ENCODE measurements around the gene TICRR.
"Not testable (repeated sequence)": the region's sequence is repeated elsewhere in the genome, so short reads cannot be mapped to it uniquely, and the experiment has no call there.

The TICRR gene, protein sequence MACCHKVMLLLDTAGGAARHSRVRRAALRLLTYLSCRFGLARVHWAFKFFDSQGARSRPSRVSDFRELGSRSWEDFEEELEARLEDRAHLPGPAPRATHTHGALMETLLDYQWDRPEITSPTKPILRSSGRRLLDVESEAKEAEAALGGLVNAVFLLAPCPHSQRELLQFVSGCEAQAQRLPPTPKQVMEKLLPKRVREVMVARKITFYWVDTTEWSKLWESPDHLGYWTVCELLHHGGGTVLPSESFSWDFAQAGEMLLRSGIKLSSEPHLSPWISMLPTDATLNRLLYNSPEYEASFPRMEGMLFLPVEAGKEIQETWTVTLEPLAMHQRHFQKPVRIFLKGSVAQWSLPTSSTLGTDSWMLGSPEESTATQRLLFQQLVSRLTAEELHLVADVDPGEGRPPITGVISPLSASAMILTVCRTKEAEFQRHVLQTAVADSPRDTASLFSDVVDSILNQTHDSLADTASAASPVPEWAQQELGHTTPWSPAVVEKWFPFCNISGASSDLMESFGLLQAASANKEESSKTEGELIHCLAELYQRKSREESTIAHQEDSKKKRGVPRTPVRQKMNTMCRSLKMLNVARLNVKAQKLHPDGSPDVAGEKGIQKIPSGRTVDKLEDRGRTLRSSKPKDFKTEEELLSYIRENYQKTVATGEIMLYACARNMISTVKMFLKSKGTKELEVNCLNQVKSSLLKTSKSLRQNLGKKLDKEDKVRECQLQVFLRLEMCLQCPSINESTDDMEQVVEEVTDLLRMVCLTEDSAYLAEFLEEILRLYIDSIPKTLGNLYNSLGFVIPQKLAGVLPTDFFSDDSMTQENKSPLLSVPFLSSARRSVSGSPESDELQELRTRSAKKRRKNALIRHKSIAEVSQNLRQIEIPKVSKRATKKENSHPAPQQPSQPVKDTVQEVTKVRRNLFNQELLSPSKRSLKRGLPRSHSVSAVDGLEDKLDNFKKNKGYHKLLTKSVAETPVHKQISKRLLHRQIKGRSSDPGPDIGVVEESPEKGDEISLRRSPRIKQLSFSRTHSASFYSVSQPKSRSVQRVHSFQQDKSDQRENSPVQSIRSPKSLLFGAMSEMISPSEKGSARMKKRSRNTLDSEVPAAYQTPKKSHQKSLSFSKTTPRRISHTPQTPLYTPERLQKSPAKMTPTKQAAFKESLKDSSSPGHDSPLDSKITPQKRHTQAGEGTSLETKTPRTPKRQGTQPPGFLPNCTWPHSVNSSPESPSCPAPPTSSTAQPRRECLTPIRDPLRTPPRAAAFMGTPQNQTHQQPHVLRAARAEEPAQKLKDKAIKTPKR (N-terminal part only)

DNA sequence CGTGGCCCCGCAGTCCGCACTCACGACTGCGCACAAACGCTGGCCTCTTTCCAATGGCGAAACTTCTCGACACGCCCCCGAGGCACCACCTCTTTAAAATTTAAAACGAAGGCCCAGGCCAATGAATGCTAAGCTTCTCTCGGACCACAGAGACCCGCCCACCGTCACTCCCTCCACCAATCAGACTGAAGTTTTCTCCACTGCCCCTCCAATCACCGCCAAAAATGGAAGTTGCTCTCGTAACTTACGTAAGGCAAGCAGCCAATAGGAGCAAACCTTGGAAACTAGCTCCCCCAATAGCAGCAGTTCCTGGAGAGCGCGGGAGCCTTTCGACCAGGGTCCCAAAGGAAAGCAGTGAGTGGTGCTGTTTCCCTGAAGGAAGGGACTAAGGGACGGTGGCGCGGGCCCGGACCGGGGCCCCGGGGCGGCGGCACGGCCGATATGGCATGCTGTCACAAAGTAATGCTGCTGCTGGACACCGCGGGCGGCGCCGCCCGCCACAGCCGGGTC is at the start of gene TICRR:
Gene TICRR, plus strand, starts transcription at position 324 of the 510 bp plus-strand sequence. Its CDS starts 118 bp downstream, at position 442.
- peak; percentile 89 for DNase-seq

DNA sequence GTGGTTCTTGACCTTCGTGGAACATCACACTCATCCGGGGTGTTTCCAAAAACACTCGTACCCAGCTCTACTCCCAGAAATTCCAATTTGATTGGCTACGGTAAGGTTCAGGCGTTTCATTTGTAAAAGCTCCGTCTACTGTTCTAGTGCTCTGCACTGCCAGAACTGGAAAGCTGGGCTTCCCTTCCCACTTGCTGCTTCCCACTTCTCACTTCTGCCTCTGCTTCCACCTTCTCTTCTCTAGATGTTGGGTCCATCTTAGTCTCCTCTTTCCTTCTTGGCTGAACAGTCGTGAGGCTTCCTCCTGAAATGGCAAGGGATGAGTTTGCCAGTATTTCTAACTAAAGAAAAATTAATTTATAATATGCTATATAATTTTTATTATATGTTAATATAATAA is 49.1 kb upstream of the TICRR start:
- no peak for DNase-seq

DNA sequence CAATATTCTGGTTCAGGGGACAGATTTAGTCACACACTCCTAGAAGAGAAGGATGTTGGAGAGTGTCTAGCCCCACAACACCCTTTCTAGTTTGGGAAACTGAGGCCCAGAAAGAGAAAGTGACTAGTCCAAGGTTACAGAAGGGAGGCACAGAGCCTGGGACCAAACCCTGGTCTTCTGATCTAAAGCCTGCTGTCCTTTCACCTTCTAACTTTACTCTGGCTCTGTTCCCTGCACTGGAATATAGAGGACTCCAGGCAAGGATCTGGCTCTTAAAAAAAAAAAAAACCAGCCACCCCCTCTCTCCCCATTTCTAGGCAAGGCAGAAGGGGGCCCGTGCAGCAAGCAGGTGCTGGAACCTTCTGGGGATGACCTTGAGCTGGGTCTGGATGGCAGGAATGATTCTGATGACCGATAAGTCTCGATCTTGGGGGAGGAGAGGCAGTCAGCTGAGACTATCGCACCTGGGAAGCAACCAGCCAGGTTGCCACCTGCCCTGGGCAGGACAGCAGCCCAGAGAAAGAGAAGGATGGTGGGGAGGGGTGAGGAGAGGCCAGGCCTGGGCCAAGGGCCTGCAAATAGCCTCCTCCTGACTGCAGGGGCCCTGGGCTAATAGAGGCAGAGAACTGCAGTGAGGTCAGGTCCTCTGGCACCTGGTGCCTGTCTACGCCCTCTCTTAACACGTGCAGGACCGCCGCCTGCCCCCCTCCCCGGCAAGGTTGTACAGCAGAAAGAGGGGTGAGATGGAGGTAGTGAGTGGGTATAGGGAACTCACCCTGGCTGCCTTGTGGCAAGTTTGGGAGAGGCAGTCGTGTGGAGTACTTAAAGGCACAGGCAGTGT is 48.4 kb upstream of the TICRR start:
- DNase-seq = no peak

DNA sequence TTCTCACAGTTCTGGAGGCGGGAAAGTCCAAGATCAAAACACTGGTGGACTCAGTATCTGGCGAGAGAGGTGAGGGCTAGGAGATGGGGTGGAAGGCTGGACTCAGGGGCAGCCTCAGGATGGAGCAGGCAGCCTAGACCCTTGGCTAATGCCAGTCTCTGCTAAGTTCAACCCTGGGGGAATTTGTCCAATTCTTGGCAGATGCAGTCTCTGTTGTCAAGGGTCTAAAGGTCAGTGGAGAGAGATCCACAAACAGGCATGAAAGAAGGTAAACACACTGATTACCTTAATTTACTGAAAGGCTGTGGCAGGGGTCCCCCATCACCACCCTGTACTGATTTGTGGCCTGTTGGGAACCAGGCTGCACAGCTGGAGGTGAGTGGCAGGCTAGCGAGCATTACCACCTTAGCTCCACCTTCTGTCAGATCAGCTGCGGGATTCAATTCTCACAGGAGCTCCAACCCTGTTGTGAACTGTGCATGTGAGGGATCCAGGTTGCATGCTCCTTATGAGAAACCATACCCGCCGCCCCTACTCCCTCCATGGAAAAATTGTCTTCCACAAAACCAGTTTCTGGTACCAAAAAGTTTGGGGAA is 46.4 kb upstream of the TICRR start:
- no peak for DNase-seq

DNA sequence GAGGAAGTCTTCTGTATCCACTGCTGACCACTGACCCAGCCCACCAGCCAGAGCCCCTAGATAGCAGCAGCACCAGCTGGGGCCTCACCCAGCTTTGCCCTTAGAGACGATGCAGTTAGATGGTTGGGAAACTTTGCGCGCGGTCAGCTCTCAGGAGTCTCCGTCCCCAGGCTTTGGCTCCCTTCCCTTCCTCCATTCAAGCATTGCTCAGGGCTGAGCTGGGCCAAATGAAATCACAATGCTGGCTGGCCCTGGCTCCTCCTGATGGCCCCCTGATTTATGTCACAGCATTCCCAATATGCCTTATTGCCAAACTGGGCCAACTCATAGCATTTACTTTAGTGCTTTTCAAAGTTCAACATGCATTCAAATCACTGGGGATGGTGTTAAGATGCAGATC is 44.3 kb upstream of the TICRR start:
- no peak for DNase-seq

DNA sequence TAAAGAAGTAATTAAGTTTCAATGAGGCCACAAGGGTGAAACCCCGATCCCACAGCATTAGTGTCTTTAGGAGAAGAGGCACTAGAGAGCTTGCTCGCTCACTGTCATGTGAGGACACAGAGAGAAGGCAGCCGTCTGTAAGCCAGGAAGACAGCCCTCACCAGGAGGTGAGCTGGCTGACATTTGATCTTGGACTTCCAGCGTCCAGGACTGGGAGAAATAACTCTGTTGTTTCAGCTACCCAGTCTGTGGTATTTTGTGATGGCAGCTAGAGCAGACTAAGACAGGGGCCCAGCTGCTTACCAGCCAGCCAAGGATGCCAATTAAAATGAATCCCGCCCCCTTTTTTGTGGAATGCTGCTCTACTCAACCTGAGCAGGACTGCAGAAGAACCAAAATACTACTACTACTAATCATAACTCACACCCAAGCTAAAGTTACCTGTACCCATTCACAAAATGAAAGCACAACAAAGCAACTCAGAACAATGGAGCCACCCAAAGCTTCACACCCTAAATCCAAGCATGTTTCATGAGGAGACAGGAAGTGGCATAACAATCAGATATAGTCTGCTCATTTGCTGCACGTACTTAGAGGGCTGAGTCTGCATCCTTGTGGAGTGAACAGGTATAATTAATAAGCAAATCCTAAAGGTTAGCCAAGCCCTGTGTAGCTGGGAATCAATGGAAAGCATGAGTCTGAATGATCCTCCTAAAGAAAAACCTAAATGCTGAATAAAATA is 43.3 kb upstream of the TICRR start:
- no peak for DNase-seq

DNA sequence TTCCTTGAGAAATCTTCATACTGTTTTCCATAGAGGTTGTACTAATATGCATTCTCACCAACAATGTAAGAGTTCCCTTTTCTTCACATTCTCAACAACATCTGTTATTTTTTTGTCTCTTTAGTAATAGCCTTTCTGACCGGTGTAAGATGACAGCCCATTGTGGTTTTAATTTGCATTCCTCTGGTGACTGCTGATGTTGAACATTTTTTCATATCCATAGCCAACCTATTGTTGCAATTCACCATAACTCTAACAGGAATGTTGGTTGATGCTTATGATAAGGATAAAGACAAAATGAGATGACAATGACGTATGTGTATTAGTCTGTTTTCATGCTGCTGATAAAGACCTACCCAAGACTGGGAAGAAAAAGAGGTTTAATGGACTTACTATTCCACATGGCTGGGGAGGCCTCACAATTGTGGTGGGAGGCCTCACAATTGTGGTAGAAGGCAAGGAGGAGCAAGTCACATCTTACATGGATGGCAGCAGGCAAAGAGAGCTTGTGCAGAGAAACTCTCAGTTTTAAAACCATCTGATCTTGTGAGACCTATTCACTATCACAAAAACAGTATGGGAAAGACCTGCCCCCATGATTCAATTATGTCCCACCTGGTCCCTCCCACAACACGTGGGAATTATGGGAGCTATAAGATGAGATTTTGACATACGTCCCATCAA is 41.3 kb upstream of the TICRR start:
- no peak for DNase-seq

DNA sequence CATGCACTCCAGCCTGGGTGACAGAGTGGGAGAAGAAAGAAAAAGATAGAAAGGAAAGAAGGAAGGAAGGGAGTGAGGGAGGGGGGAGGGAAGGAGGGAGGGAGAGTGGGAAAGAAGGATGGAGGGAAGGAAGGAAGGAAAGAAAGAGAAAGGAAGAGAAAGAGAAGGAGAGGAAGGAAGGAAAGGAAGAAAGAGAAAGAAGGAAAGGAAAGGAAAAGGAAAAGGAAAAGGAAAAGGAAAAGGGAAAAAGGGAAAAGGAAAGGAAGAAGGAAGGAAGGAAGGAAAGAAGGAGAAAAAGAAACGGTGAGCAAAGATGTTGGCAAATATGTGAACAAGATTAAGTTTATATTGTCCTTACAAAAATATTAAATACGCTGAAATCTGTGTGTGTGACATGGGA is 36.2 kb upstream of the TICRR start:
- no peak for DNase-seq

DNA sequence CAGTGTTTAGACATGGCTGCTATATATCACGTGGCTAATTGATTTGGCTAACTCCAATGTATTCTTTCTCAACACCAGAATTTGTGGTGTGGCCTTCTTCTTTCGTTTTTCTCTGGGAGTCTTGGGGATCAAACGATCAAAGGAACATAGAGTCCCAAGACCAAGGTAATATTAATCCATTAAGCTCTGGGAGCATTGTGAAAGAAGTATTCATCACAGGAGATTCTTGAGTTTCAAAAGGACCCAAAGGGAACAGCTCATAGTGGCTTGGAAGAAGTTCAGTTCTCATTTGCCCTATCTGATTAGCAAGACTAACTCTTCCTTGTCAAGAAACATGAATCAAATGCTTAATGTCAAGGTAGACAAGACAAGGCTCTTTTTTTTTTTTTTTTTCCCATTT is 32.9 kb upstream of the TICRR start:
- no peak for DNase-seq

DNA sequence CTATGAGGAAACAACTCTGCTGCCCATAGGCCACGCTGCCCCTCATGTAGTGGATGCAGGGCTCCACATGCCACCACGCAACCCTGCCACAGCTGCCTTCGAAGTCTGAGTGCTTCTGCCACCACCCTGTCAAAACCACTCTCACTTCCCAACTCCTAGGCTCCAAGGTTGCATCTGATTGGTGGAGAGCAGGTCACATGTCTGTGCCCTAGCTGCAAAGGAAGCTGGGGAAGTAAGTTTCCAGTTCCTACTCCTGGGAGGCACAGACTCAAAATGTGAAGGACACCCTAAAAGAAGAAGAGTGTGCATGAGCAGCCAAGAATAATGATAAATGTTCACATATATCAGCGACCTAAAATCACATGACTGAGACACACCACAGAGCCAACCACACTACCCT is 31.9 kb upstream of the TICRR start:
- no peak for DNase-seq

DNA sequence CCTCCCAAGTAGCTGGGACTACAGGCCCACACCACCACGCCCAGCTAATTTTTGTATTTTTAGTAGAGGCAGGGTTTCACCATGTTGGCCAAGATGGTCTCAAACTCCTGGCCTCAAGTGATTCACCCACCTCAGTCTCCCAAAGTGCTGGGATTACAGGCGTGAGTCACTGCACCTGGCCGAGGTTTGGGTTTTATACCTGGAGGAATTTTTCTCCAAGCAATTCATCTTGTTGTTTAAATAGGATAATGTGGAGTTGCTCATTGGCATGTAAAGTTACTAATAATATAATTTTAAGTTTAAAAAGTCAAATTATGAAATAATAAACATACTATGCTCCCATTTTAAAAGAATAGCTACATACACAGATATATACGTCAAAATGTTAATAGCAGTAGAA is 26.1 kb upstream of the TICRR start:
- not testable (repeated sequence) for DNase-seq

DNA sequence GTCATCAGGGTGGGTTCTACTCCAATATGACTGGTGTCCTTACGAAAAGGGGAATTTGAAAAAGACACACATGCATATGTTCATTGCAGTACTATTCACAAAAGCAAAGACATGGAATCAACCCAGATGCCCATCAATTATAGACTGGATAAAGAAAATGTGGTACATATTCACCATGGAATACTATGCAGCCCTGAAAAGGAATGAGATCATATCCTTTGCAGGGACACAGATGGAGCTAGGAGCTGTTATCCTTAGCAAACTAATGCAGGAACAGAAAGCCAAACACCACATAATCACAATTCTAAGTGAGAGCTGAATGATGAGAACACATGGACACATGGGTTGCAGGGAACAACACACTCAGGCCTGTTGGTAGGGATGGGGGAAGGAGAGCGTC is 24.8 kb upstream of the TICRR start:
- DNase-seq = no peak

DNA sequence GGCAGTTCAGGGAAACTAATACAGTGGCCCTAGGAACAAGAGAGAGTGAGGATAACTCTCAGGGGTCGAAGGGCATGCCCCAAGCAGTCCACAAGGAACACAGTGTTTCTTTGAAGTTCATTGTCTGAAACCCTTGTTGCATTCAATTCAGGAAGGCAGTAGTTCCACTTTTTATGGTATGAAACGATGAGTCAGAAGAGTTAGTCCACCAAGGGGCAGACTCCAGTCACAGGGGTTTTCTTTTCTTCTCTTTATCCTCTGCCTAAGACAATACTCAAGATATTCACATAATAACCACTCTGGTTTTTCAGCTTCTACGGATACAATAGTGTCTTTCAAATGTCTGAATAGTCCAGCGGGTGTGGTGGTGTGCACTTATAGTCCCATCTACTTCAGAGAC is 23.7 kb upstream of the TICRR start:
- DNase-seq = no peak

DNA sequence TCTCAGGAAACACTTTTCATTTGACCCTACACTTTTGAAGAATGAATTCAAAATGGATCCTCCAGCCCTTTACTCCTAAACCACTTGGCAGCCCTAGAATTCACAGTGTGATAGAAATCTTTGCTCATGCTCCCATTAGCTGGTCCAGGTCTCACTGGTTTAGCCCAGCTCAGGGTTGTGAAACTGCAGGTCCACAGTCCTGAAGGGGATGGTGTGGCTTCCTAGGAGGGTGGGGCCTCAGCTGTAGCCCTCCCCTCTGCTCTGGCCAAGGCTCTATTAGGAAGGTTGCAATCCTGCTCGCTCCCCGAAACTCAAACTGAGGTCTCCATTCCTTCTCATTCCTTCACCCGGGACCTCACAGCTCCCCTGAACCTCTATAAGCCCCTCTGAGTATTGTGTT is 21.6 kb upstream of the TICRR start:
- DNase-seq = no peak

DNA sequence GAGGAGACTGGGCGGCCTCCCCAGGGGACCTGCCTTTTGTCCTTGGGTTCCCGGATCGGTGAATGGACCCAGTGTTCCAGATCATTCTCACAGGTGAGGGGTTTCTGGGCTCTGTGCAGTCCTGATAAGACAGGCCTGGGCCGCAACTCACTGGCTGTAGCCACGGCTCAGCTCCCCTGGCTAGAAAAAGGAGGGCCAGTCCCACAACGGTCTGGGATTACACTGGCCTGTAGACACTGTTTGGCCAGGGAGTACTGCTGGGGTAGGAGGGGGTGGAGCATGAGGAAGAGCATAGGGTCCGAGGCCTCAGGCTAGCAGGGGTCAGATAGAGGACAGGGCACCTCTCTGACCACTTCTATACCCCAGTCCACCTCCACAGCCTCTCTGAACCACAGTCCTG is 21.0 kb upstream of the TICRR start:
- no peak for DNase-seq

DNA sequence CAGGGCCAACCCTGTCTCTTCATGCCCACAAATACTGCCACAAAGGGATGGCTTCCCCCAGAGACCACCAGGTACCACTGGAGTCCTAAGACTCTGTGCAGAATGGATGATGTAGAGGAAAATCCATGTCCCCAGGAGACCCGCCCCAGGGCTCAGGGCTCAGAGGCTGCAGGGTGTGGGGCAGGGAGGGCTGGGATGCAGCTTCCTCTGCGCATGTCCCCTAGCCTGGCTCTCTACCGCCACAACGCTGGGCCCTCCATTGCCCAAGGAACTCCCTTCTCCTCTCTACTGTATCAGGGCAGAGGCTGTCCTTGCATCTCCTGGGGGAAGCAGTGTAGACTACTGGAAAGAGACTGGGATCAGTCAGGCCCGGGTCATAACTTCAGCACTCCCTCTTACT is 19.5 kb upstream of the TICRR start:
- no peak for DNase-seq

DNA sequence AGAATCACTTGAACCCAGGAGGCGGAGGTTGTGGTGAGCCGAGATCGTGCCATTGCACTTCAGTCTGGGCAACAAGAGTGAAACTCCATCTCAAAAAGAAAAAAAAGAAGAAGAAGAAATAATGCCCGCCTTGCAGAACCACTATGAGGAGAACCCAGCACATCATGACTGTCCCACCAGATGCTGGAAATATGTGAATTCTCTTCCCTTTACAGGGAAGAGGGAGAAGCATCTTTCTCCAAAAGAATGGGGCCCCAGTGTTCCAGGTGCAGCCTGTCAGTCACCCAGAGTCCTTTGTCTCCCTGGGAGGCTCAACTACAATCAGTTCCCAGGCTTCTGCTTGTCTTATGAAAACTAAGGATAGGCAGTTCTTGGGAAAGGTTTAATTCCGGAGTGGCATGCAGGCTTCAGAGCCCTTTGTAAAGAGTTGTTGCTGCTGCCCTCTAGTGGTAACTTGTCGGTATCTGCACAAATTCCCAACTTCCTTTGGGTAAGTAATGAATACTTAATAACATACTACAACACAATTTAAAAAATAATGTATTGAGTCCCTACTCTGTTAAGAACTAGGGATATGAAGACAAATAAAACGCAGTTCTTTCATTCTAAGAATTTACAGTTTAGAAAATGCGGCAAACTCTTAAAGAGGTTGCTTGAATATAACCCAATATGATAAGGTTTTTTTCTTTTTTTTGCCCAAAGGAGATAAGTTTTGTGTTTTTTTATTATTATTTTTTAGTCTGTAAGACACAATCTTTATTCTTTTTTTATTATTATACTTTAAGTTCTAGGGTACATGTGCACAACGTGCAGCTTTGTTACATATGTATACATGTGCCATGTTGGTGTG is 18.6 kb upstream of the TICRR start:
- no peak for DNase-seq

DNA sequence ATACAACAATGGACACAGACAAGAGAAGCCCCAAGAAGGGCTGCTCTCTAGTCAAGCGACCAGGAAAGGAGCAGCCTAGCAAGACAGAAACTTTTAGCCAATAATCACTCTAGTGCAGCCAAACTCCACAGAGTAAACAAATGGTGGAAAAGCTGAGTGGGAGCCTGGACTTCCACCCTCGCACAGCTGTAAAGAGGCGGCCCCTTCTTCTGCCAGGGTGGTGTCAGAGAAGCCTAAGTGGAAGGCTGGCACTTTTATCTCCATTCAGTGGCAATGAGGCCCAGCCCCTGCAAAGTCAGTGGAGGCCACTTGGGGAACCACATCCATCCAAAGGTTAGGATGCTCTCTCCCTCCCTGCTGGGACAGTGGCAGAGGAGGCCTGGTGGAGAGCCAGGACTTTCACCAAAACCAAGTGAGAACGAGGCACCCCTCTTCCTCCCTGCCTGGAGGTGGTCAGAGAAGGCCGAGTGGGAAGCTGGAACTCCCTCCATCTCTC is 15.5 kb upstream of the TICRR start:
- DNase-seq = no peak

DNA sequence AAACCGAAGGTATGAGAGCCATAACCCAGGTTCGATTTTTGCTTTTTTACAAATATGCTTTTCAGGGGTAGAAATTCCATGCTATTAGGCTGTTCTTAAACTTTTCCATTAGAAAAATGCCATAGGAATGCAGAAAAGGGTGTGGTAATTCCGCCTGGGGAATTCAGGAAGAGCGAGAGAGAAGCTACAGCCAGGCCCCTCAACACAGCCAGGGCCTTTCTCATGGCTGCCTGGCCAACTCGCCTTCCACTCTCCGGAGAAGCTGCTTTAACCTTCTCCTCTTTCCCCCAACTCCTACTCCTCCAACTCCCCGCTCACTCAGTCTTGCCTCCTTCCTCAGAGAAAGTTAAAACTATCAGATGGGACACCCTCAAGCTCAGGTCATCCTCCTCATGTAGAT is 9.1 kb upstream of the TICRR start:
- DNase-seq = no peak

Data from activated CD8-positive, alpha-beta memory T cell treated with anti-CD3 and anti-CD28 coated beads, Interleukin-2, amount 50 U/mL, for 48 hours (primary cell).